OCI-M2 (cell line): ENCODE results near the gene TYMS.

Experiments
- DNase-seq: peaks from one replicate; lab custom pipeline; 2025; ENCODE audit not compliant: unreplicated experiment; lab: John Stamatoyannopoulos, UW

Gene TYMS

GRCh38 chr18:657311-658000 is at the start of gene TYMS:
TYMS (plus strand) TSS chr18:657653; CDS start chr18:657743, 90 bp downstream.
- no peak for DNase-seq

GRCh38 chr18:607930-608329 is 49.5 kb upstream of the TYMS start:
- no peak for DNase-seq

- no peak for DNase-seq
Observed at GRCh38 chr18:610214-610928, 47.1 kb upstream of the TYMS start.

- no peak for DNase-seq
Observed at GRCh38 chr18:612156-612555, 45.3 kb upstream of the TYMS start.

- DNase-seq, result no peak
Observed at GRCh38 chr18:614193-614592, 43.3 kb upstream of the TYMS start.

GRCh38 chr18:615092-615521 is 42.3 kb upstream of the TYMS start:
- no peak for DNase-seq

- no peak for DNase-seq
Observed at GRCh38 chr18:615773-616172, 41.7 kb upstream of the TYMS start.

GRCh38 chr18:616380-616995 is 41.0 kb upstream of the TYMS start:
- DNase-seq, result no peak

GRCh38 chr18:617970-618504 is 39.4 kb upstream of the TYMS start:
- no peak for DNase-seq

- DNase-seq, result no peak
Observed at GRCh38 chr18:618618-619017, 38.8 kb upstream of the TYMS start.

- no peak for DNase-seq
Observed at GRCh38 chr18:621291-622043, 36.0 kb upstream of the TYMS start.

GRCh38 chr18:622289-622688 is 35.2 kb upstream of the TYMS start:
- no peak for DNase-seq

GRCh38 chr18:623761-624620 is 33.5 kb upstream of the TYMS start:
- DNase-seq, result no peak

- DNase-seq, result no peak
Observed at GRCh38 chr18:627231-627630, 30.2 kb upstream of the TYMS start.

- no peak for DNase-seq
Observed at GRCh38 chr18:629269-630150, 27.9 kb upstream of the TYMS start.

- DNase-seq, result no peak
Observed at GRCh38 chr18:631560-631959, 25.9 kb upstream of the TYMS start.

- no peak for DNase-seq
Observed at GRCh38 chr18:634551-635045, 22.9 kb upstream of the TYMS start.

GRCh38 chr18:635171-635570 is 22.3 kb upstream of the TYMS start:
- DNase-seq, result no peak

GRCh38 chr18:641224-641623 is 16.2 kb upstream of the TYMS start:
- DNase-seq, result no peak
